GM18511 (cell line): ENCODE measurements around the gene WNT10A.

Experiments used
- ATAC-seq: cut with Tn5 transposase; IDR thresholded peaks from one replicate; pipeline ENCODE4 v1.9.1; 2021; ENCODE audit warnings: mild to moderate bottlenecking, moderate library complexity; ENCODE audit not compliant: unreplicated experiment

The WNT10A gene

GRCh38 chr2:218892693-218893348 lies 12.2 kb downstream of the WNT10A start:
- peak; percentile 46 for ATAC-seq

- ATAC-seq, result no peak
Observed at GRCh38 chr2:218893349-218894150, 12.9 kb downstream of the WNT10A start.

DNA sequence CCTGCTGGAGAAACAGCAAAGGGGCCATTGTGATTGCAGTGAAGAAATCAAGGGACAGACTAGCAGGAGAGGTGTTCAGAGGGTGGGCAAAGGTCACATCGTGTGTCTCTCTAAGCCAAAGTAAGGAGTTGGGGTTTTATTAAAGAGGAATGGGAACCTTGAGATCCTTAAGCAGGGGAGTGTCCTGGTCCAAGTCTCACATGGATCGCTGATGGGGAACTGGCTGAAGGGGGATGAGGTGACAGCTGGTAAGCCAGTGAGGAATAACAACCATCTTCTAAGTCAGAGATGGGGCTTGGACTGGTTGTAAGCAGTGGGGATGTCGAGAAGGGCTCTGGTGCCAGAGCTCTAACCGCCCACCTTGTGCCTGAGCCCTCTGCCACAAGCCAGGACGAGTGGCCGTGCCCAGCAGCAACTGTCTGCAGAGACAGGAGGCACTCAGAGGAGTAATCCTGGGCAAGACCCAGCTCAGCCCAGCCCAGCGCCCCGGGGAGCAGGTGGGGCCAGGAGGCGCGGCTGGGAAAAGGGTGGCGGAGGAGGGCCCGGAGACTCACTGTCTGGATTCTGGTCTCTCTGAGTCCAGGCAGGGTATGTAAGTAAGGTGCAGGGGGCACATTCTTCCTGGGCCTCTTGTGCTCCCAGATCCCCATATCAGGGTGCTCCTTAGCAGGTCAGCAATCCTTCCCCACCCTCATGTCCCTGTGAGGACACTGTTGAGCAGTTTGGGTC lies 13.7 kb downstream of the WNT10A start:
- no peak for ATAC-seq

DNA sequence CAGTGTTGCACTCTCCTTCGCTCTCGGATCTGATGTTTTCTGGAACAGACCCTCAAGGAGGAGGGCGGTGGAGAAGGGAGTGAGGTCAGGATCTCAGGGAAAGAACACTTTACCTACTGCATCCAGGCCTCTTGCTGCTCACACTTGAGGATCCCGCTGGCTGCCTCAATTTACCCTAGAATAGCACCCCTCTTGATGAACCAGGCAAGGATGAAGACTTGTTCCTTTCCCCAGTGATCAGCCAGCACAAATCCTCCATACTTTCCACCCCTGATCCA lies 14.2 kb downstream of the WNT10A start:
- ATAC-seq, result no peak

GRCh38 chr2:218895326-218895725 lies 14.7 kb downstream of the WNT10A start:
- ATAC-seq, result no peak

DNA sequence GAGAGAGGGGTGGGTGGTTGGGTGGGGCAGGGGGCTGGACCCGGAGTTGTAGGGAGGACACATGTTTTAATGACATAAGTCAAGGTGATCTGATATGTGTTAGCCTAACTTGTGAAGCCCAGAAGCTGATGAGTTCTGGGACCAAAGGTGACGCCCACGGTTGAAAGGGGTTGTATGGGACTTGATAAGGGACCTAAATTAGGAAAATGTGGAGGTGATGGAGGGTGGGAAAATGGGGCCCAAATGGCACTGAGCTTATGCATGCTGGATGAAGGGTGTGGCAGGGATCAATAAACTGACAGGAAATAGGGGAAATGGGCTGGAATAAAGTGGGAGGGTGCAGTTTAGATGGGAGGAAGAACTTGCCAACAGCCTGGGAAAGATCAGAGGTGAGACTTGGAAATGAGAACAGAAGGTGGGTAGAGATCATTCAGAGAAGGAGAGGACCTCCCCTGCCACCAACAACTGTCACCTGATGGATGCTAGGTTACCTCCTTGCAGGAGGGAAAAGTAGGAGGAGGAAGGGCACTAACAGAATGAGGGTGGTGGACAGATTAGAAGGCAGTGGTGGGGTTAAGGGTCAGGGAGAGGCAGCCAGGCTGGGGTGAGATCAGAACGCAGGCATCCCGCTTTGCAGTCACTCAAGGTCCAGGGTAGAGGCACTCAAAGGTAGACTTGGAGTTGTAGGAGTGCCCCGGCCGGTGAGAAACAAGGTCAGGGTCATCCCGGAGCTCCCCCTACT lies 15.3 kb downstream of the WNT10A start:
- peak; percentile 28 for ATAC-seq

DNA sequence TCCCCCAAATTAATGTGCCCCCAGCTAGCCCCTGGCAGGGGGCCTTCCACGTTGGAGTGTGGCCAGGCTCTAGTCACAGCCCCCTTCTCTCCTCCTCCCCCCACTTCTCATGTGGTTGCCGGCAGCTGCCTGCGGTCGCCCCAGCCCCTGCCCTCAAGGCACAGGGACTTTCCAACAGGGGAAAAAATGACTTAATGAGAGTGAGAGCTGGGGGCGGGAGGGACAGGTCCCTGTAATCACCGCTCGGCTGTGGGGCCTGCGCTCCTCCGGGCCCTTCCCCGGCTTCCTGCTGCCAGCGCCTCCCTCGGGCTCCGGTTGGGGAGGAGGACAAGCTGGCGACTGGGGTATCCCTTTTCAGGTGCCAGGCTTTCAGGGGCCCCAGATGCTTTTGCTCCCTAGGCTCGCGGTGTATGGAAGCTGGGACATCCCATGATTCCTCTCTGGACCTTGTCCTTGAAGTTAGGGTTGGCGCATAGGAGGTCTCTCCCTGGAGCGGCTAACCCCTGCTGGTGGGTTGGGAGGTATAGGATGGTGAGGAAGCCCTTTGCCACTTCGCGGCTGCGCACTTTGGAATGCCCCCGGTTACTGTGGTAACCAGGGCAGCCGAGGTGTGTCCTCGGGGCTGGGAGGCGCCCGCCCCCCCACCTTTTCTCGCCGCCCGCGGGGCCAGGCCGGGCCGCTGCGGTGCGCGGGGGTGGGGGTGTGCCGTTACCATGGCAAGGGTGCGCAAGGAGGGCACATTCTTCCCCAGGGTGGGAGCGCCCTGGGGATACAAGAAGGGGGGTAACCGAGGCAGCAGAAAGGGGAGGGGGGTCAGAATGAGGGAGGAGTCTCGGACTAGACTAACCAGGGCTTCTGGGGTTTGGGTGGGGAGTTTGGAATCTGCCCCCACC lies 16.1 kb downstream of the WNT10A start:
- ATAC-seq, result peak; percentile 66

DNA sequence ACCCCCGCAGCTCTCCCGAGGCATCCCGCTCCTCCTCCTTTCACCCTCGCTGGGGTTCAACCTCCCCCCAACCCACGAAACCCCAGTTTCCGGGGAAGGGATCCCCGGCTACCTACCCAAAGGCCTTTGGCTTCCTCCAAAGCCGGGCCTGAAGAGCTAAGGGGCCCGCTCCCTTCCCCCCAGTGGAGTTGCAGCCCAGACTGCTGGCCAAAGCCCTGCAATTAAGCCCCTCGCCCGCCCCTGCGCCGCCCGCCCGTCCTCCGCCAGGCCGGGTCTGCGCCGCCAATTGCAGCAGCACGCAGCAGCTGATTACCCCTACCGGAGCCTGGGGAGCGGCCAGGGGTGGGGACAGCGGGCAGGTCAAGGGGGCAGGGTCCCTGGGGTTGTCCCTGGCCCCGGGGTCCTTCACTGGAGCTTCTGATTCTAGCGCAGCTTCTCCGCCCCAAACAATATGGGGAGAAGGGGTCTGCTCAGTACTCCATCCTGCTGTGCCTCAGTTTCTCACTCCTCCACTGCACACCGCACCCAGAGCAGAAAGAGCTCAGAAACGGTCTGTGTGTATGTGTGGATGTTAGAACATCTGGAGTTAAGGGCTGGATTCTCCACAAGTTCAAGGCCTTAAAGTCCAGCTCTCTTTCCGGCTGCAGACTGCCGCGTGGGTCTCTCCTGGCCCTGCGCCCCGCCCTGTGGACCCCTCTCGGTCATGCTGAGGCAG lies 16.9 kb downstream of the WNT10A start:
- ATAC-seq, result peak; percentile 0

- ATAC-seq, result peak; percentile 38
Observed at GRCh38 chr2:218898109-218898878, 17.6 kb downstream of the WNT10A start.

DNA sequence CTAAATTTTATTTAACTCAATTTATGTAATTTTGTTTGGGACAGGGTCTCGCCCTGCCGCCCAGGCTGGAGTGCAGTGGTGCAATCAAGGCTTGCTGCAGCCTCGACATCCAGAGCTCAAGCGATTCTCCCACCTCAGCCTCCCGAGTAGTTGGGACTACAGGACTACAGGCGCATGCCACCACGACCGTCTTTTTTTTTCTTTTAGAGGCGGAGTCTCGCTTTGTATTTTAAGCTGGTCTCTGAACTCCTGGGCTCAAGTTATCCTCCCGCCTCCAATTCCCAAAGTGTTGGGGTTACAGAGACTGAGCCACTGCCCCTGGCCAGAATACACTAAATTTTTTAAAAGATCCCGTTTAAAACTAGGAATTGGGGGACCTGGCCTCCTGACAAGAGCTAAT lies 18.5 kb downstream of the WNT10A start:
- no peak for ATAC-seq

- no peak for ATAC-seq
Observed at GRCh38 chr2:218902427-218902826, 21.8 kb downstream of the WNT10A start.

- ATAC-seq, result no peak
Observed at GRCh38 chr2:218904176-218904575, 23.5 kb downstream of the WNT10A start.

DNA sequence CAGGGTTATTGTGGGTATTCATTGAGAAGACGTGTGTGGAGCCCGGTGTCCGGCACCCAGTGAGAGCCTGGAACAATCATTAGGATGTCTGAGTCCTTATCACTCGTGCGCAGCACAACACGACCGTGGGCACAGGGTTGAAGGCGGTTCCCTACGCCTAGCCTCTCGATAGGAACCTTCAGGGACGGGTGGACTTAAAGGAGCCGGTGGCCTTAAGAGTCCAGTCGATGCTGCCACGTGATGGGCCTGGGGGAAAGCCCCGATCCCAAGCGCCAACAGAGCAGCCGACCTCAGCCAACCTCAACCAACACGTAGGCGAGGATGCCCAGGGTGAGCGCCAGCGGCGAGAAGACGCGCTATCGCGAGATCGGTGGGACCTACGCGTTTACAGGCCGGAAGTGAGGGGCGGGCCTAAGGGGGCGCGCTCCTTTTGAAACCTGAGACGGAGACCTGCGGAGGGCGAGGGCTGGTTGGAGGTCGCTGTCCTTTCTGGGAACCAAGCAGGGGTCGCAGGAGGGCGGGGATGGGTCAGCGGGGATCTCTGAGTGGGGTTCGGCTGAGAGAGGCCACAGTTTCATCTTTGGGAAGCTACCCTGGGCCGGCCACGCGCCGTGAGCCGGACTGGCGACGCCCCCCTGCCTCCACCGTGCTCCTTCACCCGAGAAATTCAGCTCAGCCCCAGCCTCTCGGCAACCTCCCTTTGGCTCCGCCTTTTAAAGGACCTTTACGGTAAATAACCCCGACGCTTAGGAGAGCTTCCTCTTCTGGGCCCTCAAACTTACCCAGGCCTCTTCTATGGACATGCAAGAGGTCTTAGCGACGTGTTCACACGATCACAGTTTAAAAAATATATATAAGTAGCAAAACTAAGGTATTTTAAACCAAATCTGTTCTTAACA lies 28.3 kb downstream of the WNT10A start:
- ATAC-seq, result peak; percentile 96

DNA sequence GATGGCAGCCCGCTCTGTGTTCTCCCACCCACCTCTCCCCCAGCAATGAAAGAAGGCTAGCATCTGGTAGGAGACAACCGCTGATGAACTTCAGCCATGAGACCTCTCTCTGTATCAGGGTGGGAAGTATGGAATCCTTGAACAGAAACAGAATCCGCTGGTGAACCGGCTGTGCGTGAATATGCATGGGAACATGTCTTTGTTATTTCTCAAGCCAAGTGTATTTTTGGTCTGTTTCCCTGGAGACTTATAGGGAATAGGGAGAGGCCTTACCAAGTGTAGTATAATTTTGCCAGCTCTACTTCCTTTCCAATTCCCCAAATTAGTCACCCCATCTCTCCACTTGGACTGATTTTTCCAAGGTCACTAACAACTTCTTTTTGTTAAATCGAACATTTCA lies 30.1 kb downstream of the WNT10A start:
- no peak for ATAC-seq

GRCh38 chr2:218920504-218920903 lies 39.9 kb downstream of the WNT10A start:
- ATAC-seq, result no peak

- ATAC-seq, result no peak
Observed at GRCh38 chr2:218924757-218925156, 44.1 kb downstream of the WNT10A start.

- ATAC-seq, result no peak
Observed at GRCh38 chr2:218925434-218925833, 44.8 kb downstream of the WNT10A start.

GRCh38 chr2:218927422-218927821 lies 46.8 kb downstream of the WNT10A start:
- ATAC-seq, result no peak
